Esophagus muscularis mucosa (tissue), 4 donors: ENCODE results near the gene SHOC2. TPM values are rescaled to one million over a fixed set of nuclear protein-coding genes. Genes with fewer than 3 reads are reported as not detected.

ENCODE experiments used
- DNase-seq: peaks from one replicate; pipeline ENCODE4 v3.0.0-alpha.2; 2017; ENCODE audit errors: extremely low spot score
- H3K27ac ChIP-seq, 4 donors: fragments of 200-600 bp; sonication (generic); replicated peaks in 1 of 4; 1 replicate in 3 of 4; 2 replicates in 1 of 4; pipeline ENCODE4 v1.5.1; 2016 to 2019; ENCODE audit warnings: mild to moderate bottlenecking in 1 of 4
- H3K27me3 ChIP-seq, 4 donors: fragments of 200-600 bp; sonication (generic); one replicate each; pipeline versions ENCODE4 v1.5.1 to v1.6.0; 2016 to 2019
- H3K36me3 ChIP-seq, 4 donors: fragments of 200-600 bp; sonication (generic); one replicate each; pipeline ENCODE4 v1.5.1; 2016 to 2019
- H3K4me1 ChIP-seq, 4 donors: fragments of 200-600 bp; sonication (generic); one replicate each; pipeline ENCODE4 v1.5.1; 2016 to 2019
- H3K4me3 ChIP-seq, 4 donors: fragments of 200-600 bp; sonication (generic); 1 replicate in 2 of 4; 2 replicates in 2 of 4; pipeline ENCODE4 v1.5.1; 2016 to 2019; ENCODE audit warnings: mild to moderate bottlenecking in 4 of 4, moderate library complexity in 1 of 4
- H3K9me3 ChIP-seq, 4 donors: fragments of 200-600 bp; sonication (generic); 1 replicate in 3 of 4; 2 replicates in 1 of 4; pipeline ENCODE4 v1.5.1; 2016 to 2019
- CTCF ChIP-seq, 3 experiments: fragments of 200-600 bp in 2 of 3; fragments of 450-650 bp in 1 of 3; sonication (generic) in 2 of 3; IDR thresholded peaks; one replicate each; pipeline ENCODE4 v1.5.1; 2017 to 2019; ENCODE audit warnings: antibody characterized with exemption in 3 of 3, mild to moderate bottlenecking in 2 of 3, moderate library complexity in 1 of 3
- EP300 ChIP-seq: sonication (generic); formaldehyde crosslinking; IDR thresholded peaks from one replicate; pipeline ENCODE4 v1.6.1; 2017; ENCODE audit warnings: antibody characterized with exemption
- POLR2A ChIP-seq: fragments of 450-650 bp; IDR thresholded peaks from one replicate; pipeline ENCODE4 v1.6.1; 2017; ENCODE audit warnings: antibody characterized with exemption, moderate library complexity, mild to moderate bottlenecking, low read depth
- POLR2AphosphoS5 ChIP-seq, 2 donors: sonication (generic); formaldehyde crosslinking; IDR thresholded peaks; one replicate each; pipeline ENCODE4 v1.6.1; 2017; ENCODE audit warnings: antibody characterized with exemption in 2 of 2
- WGBS: methylation state at CpG from one replicate; pipeline ENCODE4 v1.1.5; 2018; 5-methylcytosine and 5-hydroxymethylcytosine counted together
- intact Hi-C: fragments of 100-400 bp; cut with DNase I; formaldehyde crosslinking; loops from one replicate; pipeline ENCODE4 v1.15.1; 2023
- total RNA-seq, 4 donors: library from RNA; depleted of rRNA; stranded (reverse); fragments of >200 nt; gene quantifications; one replicate each; pipeline versions ENCODE4 v1.1.0 to v1.2.1, GENCODE V29; 2016

The SHOC2 gene
- 10 to 100 TPM; 45.7 to 72.7 (median 55.3) TPM for total RNA-seq

GRCh38 chr10:110919349-110919931 is at the start of gene SHOC2:
SHOC2 (plus strand) TSS chr10:110919604; CDS start chr10:110964359, 44,755 bp downstream.
- H3K36me3 ChIP-seq = peaks cover 0 to 6% (median 0%) of the 10 kb centered on the region in 4 donors
- peak within 1 kb of the TSS; percentile 98 to 99 (median 98) for H3K27ac ChIP-seq
- peaks cover 22 to 50% (median 48%) of the 10 kb centered on the region in 4 donors for H3K4me1 ChIP-seq
- no peak for DNase-seq
- H3K9me3 ChIP-seq = no peaks in the 10 kb centered on the region
- WGBS = 2% methylated on average over 35 of the region's 61 CpGs
- TF ChIP-seq EP300 (no peak), CTCF (IDR thresholded peaks at IDR 0.05) (peak in 1 of 3 experiments; percentile 27), POLR2A (peak; percentile 73), POLR2AphosphoS5 (IDR thresholded peaks at IDR 0.05) (peak; percentile 75 to 83)
- H3K27me3 ChIP-seq = no peaks in the 10 kb centered on the region
- intact Hi-C loops = loop anchor here (5.0 kb wide), 1 partner anchor 47 kb away; the partner anchor contains the start of gene PDCD4
- H3K4me3 ChIP-seq = peak within 1 kb of the TSS; percentile 79 to 92 (median 88)

GRCh38 chr10:110870823-110871297 is 48.5 kb upstream of the SHOC2 start:
- no peak for DNase-seq
- TF ChIP-seq CTCF (IDR thresholded peaks at IDR 0.05) (no peak), POLR2AphosphoS5 (IDR thresholded peaks at IDR 0.05) (no peak), POLR2A (no peak), EP300 (no peak)

GRCh38 chr10:110871298-110872084 is 47.9 kb upstream of the SHOC2 start, which contains the start of gene PDCD4:
PDCD4 (plus strand) TSS chr10:110871928; CDS start chr10:110876028, 4,100 bp downstream.
- Histone ChIP-seq H3K9me3 (no peaks in the 10 kb centered on the region), H3K4me3 (peak within 1 kb of the TSS; percentile 96 to 100 (median 99)), H3K36me3 (peaks cover 0 to 2% (median 0%) of the 10 kb centered on the region in 4 donors), H3K27me3 (no peaks in the 10 kb centered on the region), H3K27ac (peak within 1 kb of the TSS; percentile 97 to 100 (median 99)), H3K4me1 (peaks cover 15 to 41% (median 38%) of the 10 kb centered on the region in 4 donors)
- WGBS = 1% methylated on average over 46 of the region's 47 CpGs
- DNase-seq = peak; percentile 100
- TF ChIP-seq POLR2AphosphoS5 (IDR thresholded peaks at IDR 0.05) = peak; percentile 94 to 98
- TF ChIP-seq POLR2A = peak; percentile 70
- TF ChIP-seq EP300 = no peak
- intact Hi-C loops = loop anchor here (5.0 kb wide), 3 partner anchors 44 to 69 kb away; partner anchors contain the start of genes BBIP1 and SHOC2

More at GRCh38 chr10:110870823-110871297, 48.5 kb upstream of the SHOC2 start:
- no peaks in the 10 kb centered on the region for H3K36me3 ChIP-seq
- peak overlapping the region; percentile 97 to 100 (median 99) for H3K27ac ChIP-seq
- no peaks in the 10 kb centered on the region for H3K27me3 ChIP-seq
- peak overlapping the region; percentile 96 to 100 (median 99) for H3K4me3 ChIP-seq
- 68% methylated on average over 13 of the region's 13 CpGs for WGBS
- intact Hi-C loops = loop anchor here (5.0 kb wide), 3 partner anchors 44 to 69 kb away; partner anchors contain the start of genes BBIP1 and SHOC2
- H3K9me3 ChIP-seq = no peaks in the 10 kb centered on the region
- peaks cover 15 to 38% (median 35%) of the 10 kb centered on the region in 4 donors for H3K4me1 ChIP-seq

GRCh38 chr10:110872145-110872983 is 47.0 kb upstream of the SHOC2 start:
- Histone ChIP-seq H3K9me3 (no peaks in the 10 kb centered on the region), H3K27ac (peak overlapping the region; percentile 97 to 100 (median 99)), H3K36me3 (peaks cover 0 to 9% (median 3%) of the 10 kb centered on the region in 4 donors), H3K27me3 (no peaks in the 10 kb centered on the region), H3K4me1 (peaks cover 18 to 45% (median 44%) of the 10 kb centered on the region in 4 donors), H3K4me3 (peak overlapping the region; percentile 96 to 100 (median 99))
- TF ChIP-seq EP300 (no peak), POLR2A (no peak), CTCF (IDR thresholded peaks at IDR 0.05) (peak in 1 of 3 experiments; percentile 12), POLR2AphosphoS5 (IDR thresholded peaks at IDR 0.05) (peak; percentile 46 to 73)
- intact Hi-C loops = loop anchor here (5.0 kb wide), 3 partner anchors 45 to 70 kb away; partner anchors contain the start of genes BBIP1 and SHOC2
- under 1% methylated on average over 35 of the region's 70 CpGs for WGBS
- no peak for DNase-seq
